ENCODE measurements around the gene TDG. TPM values are rescaled to one million over a fixed set of nuclear protein-coding genes. Genes with fewer than 3 reads are reported as not detected.
A peak's percentile ranks its signal among the peaks of the same experiment; 100 is the strongest.

The TDG gene
- total and polyA plus RNA-seq, 10 of the 15 experiments (the other 5 are each of a cell fraction or from before 2014, with no cell fraction given), result 29.7 to 68.8 (median 51.2) TPM

DNA sequence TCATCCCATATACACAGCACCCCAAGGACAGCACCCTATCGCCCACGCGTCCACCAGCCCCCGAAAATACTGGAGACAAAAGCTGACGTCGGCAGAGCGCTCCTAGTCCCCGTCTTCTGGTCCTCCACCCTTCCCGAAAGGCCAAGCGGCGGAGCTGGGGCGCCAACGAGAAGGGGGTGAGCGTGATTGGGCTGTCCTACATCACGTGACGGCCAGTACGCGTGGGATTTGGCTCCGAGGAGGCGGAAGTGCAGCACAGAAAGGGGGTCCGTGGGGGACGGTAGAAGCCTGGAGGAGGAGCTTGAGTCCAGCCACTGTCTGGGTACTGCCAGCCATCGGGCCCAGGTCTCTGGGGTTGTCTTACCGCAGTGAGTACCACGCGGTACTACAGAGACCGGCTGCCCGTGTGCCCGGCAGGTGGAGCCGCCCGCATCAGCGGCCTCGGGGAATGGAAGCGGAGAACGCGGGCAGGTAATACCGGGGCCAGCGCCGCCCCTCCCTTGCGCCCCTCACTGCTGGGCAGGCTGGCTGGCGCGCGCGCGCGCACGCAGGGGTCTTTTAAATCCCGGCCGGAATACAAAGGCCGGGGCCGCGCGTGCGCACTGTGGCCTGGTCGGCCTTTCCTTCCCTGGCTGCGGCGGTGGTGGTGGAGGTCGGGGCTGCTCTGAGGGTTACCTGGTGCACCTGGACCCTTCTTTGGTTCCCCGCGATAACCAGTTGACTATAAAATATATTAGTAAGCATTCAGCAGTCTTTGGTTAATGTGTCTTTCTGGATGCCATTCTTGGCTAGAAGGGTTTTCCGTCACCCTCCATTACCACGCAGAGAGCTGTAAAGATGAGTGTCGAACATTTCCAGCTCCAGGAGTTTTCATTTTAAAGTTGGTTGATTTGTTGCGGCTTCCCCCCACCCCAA, at the start of gene TDG (continued):
- TF ChIP-seq KAT2A (conservative IDR thresholded peaks at IDR 0.05; ENCODE audit: control insufficient read depth, low read depth, low read length) (no peak), RBBP5 (conservative IDR thresholded peaks at IDR 0.05) (no peak), ZNF24 (IDR thresholded peaks at IDR 0.05) (0 out of 2 replicates have a peak, but pooled peaks have one; percentile 28), SREBF1 (IDR thresholded peaks at IDR 0.05; ENCODE audit: low read length) (no peak), PML (IDR thresholded peaks at IDR 0.05; ENCODE audit: low read length) (peak; percentile 95), EED (IDR thresholded peaks at IDR 0.05; ENCODE audit: low read depth) (no peak), SUZ12 (IDR thresholded peaks at IDR 0.05; ENCODE audit: unreplicated experiment) (no peak), PAX5 (IDR thresholded peaks at IDR 0.05; ENCODE audit: borderline replicate concordance, low read depth, low read length) (0 out of 2 replicates have a peak, but pooled peaks have one; percentile 4), KLF5 (IDR thresholded peaks at IDR 0.05; ENCODE audit: partially characterized antibody) (peak; percentile 62), ZNF207 (IDR thresholded peaks at IDR 0.05; ENCODE audit: borderline replicate concordance) (peak; percentile 88), CHD2 (IDR thresholded peaks at IDR 0.05; ENCODE audit: borderline replicate concordance, low read depth, low read length) (peak; percentile 82), SMC3 (IDR thresholded peaks at IDR 0.05; ENCODE audit: borderline replicate concordance, low read length) (no peak), POLR2AphosphoS2 (IDR thresholded peaks at IDR 0.05; ENCODE audit: low read depth, low read length) (0 out of 2 replicates have a peak, but pooled peaks have one; percentile 23), MEF2A (IDR thresholded peaks at IDR 0.05; ENCODE audit: insufficient read depth, low read depth, low read length) (no peak), ZBTB11 (CRISPR knock-in tag; IDR thresholded peaks at IDR 0.05) (peak; percentile 85)

Data from GM12878 (cell line).